HG02852 (cell line): ENCODE data around the gene NKX6-1.

Experiments
- ATAC-seq: cut with Tn5 transposase; IDR thresholded peaks from one replicate; pipeline ENCODE4 v1.9.1; 2021; ENCODE audit warnings: mild to moderate bottlenecking, moderate library complexity; ENCODE audit not compliant: unreplicated experiment

NKX6-1 gene

GRCh38 chr4:84498203-84498934, 723 bp downstream of the NKX6-1 start:
- ATAC-seq = no peak

- ATAC-seq = no peak
Observed at GRCh38 chr4:84497504-84498202, 1.4 kb downstream of the NKX6-1 start.

GRCh38 chr4:84496706-84497503, 2.2 kb downstream of the NKX6-1 start:
- ATAC-seq = no peak

GRCh38 chr4:84496331-84496705, 2.8 kb downstream of the NKX6-1 start:
- no peak for ATAC-seq

- no peak for ATAC-seq
Observed at GRCh38 chr4:84495794-84496261, 3.3 kb downstream of the NKX6-1 start.

GRCh38 chr4:84495118-84495793, 3.8 kb downstream of the NKX6-1 start:
- ATAC-seq = no peak

- no peak for ATAC-seq
Observed at GRCh38 chr4:84494531-84494930, 4.6 kb downstream of the NKX6-1 start.

GRCh38 chr4:84494076-84494475, 5.0 kb downstream of the NKX6-1 start:
- no peak for ATAC-seq

GRCh38 chr4:84493092-84493850, 5.8 kb downstream of the NKX6-1 start:
- ATAC-seq = no peak

GRCh38 chr4:84492737-84493091, 6.4 kb downstream of the NKX6-1 start:
- ATAC-seq = no peak

GRCh38 chr4:84492290-84492689, 6.8 kb downstream of the NKX6-1 start:
- ATAC-seq = no peak

GRCh38 chr4:84491481-84491880, 7.6 kb downstream of the NKX6-1 start:
- no peak for ATAC-seq

GRCh38 chr4:84490663-84491062, 8.4 kb downstream of the NKX6-1 start:
- no peak for ATAC-seq

- no peak for ATAC-seq
Observed at GRCh38 chr4:84484236-84484635, 14.9 kb downstream of the NKX6-1 start.

GRCh38 chr4:84483688-84484087, 15.4 kb downstream of the NKX6-1 start:
- no peak for ATAC-seq

GRCh38 chr4:84482564-84483563, 16.2 kb downstream of the NKX6-1 start:
- no peak for ATAC-seq

GRCh38 chr4:84481860-84482245, 17.2 kb downstream of the NKX6-1 start:
- no peak for ATAC-seq

- ATAC-seq = no peak
Observed at GRCh38 chr4:84481077-84481859, 17.8 kb downstream of the NKX6-1 start.
